Measurements from ENCODE around the gene TMEM39A.

Gene TMEM39A

GRCh38 chr3:119507404-119507803 lies 44.0 kb upstream of the TMEM39A start:
- peak overlapping the region; percentile 33; the same call in 1 of the 2 replicates for H3K4me2 ChIP-seq (ENCODE audit: low read depth, low read length)
- H3K36me3 ChIP-seq (replicated peaks; ENCODE audit: insufficient read depth, low read length): 0 out of 2 replicates have a peak, but pooled peaks cover 3% of the 10 kb centered on the region
- H3K79me2 ChIP-seq (ENCODE audit: low read length): no peaks in the 10 kb centered on the region
- no peak for DNase-seq
- no peak overlapping the region for H3K4me3 ChIP-seq (ENCODE audit: low read length)
- H3K27ac ChIP-seq (ENCODE audit: low read length): peak overlapping the region; percentile 50; the same call in 1 of the 2 replicates
- peaks cover 15% of the 10 kb centered on the region for H3K4me1 ChIP-seq (ENCODE audit: low read length)
- no peak overlapping the region for H2AFZ ChIP-seq (ENCODE audit: low read length)
- H3K9ac ChIP-seq (ENCODE audit: low read length): no peak overlapping the region
- no peaks in the 10 kb centered on the region for H3K9me3 ChIP-seq (replicated peaks; ENCODE audit: insufficient read depth, low read length)
- H3F3A ChIP-seq (ENCODE audit: insufficient read depth, low read length): peaks cover 6% of the 10 kb centered on the region; the same call in 1 of the 2 replicates
- H3K27me3 ChIP-seq (replicated peaks; ENCODE audit: insufficient read depth, low read length): no peaks in the 10 kb centered on the region
- no peak for TF ChIP-seq EZH2phosphoT487 (IDR thresholded peaks at IDR 0.05; ENCODE audit: low read length)
- no peak for TF ChIP-seq CTCF (IDR thresholded peaks at IDR 0.05; ENCODE audit: low read length)
- TF ChIP-seq EZH2 (optimal IDR thresholded peaks at IDR 0.05; ENCODE audit: low read depth, low read length): no peak
- H4K20me1 ChIP-seq (ENCODE audit: insufficient read depth, low read length): no peaks in the 10 kb centered on the region
- no peaks in the 10 kb centered on the region for H3K9me2 ChIP-seq (replicated peaks; ENCODE audit: insufficient read depth, low read length)

GRCh38 chr3:119506631-119507030 lies 43.2 kb upstream of the TMEM39A start:
- H2AFZ ChIP-seq (ENCODE audit: low read length): no peak overlapping the region
- no peaks in the 10 kb centered on the region for H3K27me3 ChIP-seq (replicated peaks; ENCODE audit: insufficient read depth, low read length)
- no peak for DNase-seq
- H4K20me1 ChIP-seq (ENCODE audit: insufficient read depth, low read length): no peaks in the 10 kb centered on the region
- H3K79me2 ChIP-seq (ENCODE audit: low read length): no peaks in the 10 kb centered on the region
- peaks cover 15% of the 10 kb centered on the region for H3K4me1 ChIP-seq (ENCODE audit: low read length)
- H3K36me3 ChIP-seq (replicated peaks; ENCODE audit: insufficient read depth, low read length): 0 out of 2 replicates have a peak, but pooled peaks cover 3% of the 10 kb centered on the region
- H3K27ac ChIP-seq (ENCODE audit: low read length): no peak overlapping the region
- no peaks in the 10 kb centered on the region for H3K9me3 ChIP-seq (replicated peaks; ENCODE audit: insufficient read depth, low read length)
- no peak overlapping the region for H3K4me3 ChIP-seq (ENCODE audit: low read length)
- TF ChIP-seq CTCF (IDR thresholded peaks at IDR 0.05; ENCODE audit: low read length): no peak
- no peak for TF ChIP-seq EZH2phosphoT487 (IDR thresholded peaks at IDR 0.05; ENCODE audit: low read length)
- TF ChIP-seq EZH2 (optimal IDR thresholded peaks at IDR 0.05; ENCODE audit: low read depth, low read length): no peak
- peaks cover 6% of the 10 kb centered on the region; the same call in 1 of the 2 replicates for H3F3A ChIP-seq (ENCODE audit: insufficient read depth, low read length)
- H3K9ac ChIP-seq (ENCODE audit: low read length): no peak overlapping the region
- H3K4me2 ChIP-seq (ENCODE audit: low read depth, low read length): no peak overlapping the region
- H3K9me2 ChIP-seq (replicated peaks; ENCODE audit: insufficient read depth, low read length): no peaks in the 10 kb centered on the region

GRCh38 chr3:119500901-119501300 lies 37.5 kb upstream of the TMEM39A start:
- Histone ChIP-seq H3K9ac (ENCODE audit: low read length) (no peak overlapping the region), H3K9me3 (replicated peaks; ENCODE audit: insufficient read depth, low read length) (no peaks in the 10 kb centered on the region), H3K27ac (ENCODE audit: low read length) (no peak overlapping the region), H3K36me3 (replicated peaks; ENCODE audit: insufficient read depth, low read length) (0 out of 2 replicates have a peak, but pooled peaks cover 3% of the 10 kb centered on the region), H3K27me3 (replicated peaks; ENCODE audit: insufficient read depth, low read length) (no peaks in the 10 kb centered on the region), H2AFZ (ENCODE audit: low read length) (no peak overlapping the region), H3K79me2 (ENCODE audit: low read length) (peaks cover 26% of the 10 kb centered on the region), H3F3A (ENCODE audit: insufficient read depth, low read length) (no peaks in the 10 kb centered on the region), H4K20me1 (ENCODE audit: insufficient read depth, low read length) (no peaks in the 10 kb centered on the region), H3K4me2 (ENCODE audit: low read depth, low read length) (no peak overlapping the region), H3K4me3 (ENCODE audit: low read length) (no peak overlapping the region), H3K4me1 (ENCODE audit: low read length) (0 out of 2 replicates have a peak, but pooled peaks cover 6% of the 10 kb centered on the region), H3K9me2 (replicated peaks; ENCODE audit: insufficient read depth, low read length) (no peaks in the 10 kb centered on the region)
- no peak for TF ChIP-seq CTCF (IDR thresholded peaks at IDR 0.05; ENCODE audit: low read length)
- TF ChIP-seq EZH2phosphoT487 (IDR thresholded peaks at IDR 0.05; ENCODE audit: low read length): no peak
- no peak for TF ChIP-seq EZH2 (optimal IDR thresholded peaks at IDR 0.05; ENCODE audit: low read depth, low read length)
- no peak for DNase-seq

All from MM.1S (cell line).